Osteoblast (primary cell): ENCODE results near the gene JAK3. TPM values are rescaled to one million over a fixed set of nuclear protein-coding genes. Genes with fewer than 3 reads are reported as not detected.

Experiments
- DNase-seq: peaks from one replicate; pipeline ENCODE4 v3.0.0; 2011; ENCODE audit warnings: low spot score, mixed read lengths; ENCODE audit not compliant: insufficient read length; ENCODE audit errors: missing footprints
- H2AFZ ChIP-seq: 2 replicates; pipeline ENCODE4 v1.6.0; 2011; ENCODE audit warnings: mild to moderate bottlenecking, low read length
- H3K27ac ChIP-seq: 2 replicates; pipeline ENCODE4 v1.5.1; 2011; ENCODE audit warnings: mild to moderate bottlenecking, low read depth, low read length, moderate library complexity
- H3K27me3 ChIP-seq: 2 replicates; pipeline ENCODE4 v1.6.0; 2012; ENCODE audit warnings: mild to moderate bottlenecking, control low read depth, inconsistent platforms, low read length, moderate library complexity; ENCODE audit not compliant: insufficient read depth
- H3K36me3 ChIP-seq: 2 replicates; pipeline ENCODE4 v1.5.1; 2011; ENCODE audit warnings: mild to moderate bottlenecking, low read length, control low read depth, moderate library complexity; ENCODE audit not compliant: insufficient read depth
- H3K4me1 ChIP-seq: 2 replicates; pipeline ENCODE4 v1.5.1; 2011; ENCODE audit warnings: mild to moderate bottlenecking, low read length, control low read depth, moderate library complexity; ENCODE audit not compliant: insufficient read depth
- H3K4me2 ChIP-seq: 2 replicates; pipeline ENCODE4 v1.6.0; 2011; ENCODE audit warnings: mild to moderate bottlenecking, low read length; ENCODE audit not compliant: insufficient read depth
- H3K4me3 ChIP-seq: fragments of 200-600 bp; sonication (generic); 3 replicates; pipeline ENCODE4 v1.5.1; 2012; ENCODE audit warnings: mild to moderate bottlenecking, low read length, inconsistent platforms; ENCODE audit not compliant: insufficient read depth
- H3K79me2 ChIP-seq: 2 replicates; pipeline ENCODE4 v1.6.0; 2012; ENCODE audit warnings: mild to moderate bottlenecking, low read length, control low read depth, inconsistent platforms; ENCODE audit not compliant: insufficient read depth
- H3K9me3 ChIP-seq: 2 replicates; pipeline ENCODE4 v1.5.1; 2011; ENCODE audit warnings: low read depth, low read length, control low read depth
- H4K20me1 ChIP-seq: 2 replicates; pipeline ENCODE4 v1.6.0; 2012; ENCODE audit warnings: mild to moderate bottlenecking, low read length, control low read depth; ENCODE audit not compliant: insufficient read depth
- total RNA-seq: library from RNA; depleted of rRNA; stranded (reverse); fragments of >200 nt; gene quantifications from 2 replicates; pipeline ENCODE4 v1.2.3, GENCODE V29; 2012
- TF ChIP-seq, protein P1 (sequence below): IDR thresholded peaks from 2 replicates; pipeline ENCODE4 v1.5.1; 2011; ENCODE audit warnings: mild to moderate bottlenecking, low read depth, low read length, moderate library complexity; ENCODE audit errors: extremely low read depth

Gene JAK3
- total RNA-seq, 1 donor = 1.8 TPM

DNA sequence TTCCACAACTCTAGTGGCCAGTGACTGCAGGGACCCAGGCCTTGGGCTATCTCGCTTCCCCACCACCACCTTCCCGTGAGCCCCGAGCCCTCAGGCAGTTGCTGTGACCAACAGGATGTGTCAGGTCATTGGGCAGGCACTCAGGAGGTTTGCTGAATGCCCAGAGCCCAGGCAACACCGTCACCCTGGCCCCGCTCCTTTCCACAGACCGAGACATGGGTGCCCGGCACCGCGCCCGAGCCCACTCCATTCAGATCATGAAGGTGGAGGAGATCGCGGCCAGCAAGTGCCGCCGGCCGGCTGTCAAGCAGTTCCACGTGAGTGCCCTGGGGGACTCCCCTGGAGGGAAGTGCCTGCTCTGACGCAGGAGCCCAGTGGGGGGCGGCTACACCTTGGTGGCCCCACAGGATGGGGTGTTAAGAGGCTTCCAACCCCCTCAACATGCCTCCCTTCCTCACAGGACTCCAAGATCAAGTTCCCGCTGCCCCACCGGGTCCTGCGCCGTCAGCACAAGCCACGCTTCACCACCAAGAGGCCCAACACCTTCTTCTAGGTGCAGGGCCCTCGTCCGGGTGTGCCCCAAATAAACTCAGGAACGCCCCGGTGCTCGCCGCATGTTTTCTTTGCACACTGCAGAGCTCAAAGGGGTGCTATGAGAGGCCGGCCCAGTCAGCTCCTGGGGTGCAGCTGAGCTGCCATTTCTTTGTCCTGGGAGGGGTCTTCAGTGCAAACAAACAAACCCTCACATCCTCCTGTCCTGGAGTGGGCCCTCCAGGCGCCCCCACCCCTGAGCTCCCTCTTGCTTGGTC, 15.1 kb upstream of the JAK3 start:
- H3K4me1 ChIP-seq = peaks cover 16% of the 10 kb centered on the region
- H4K20me1 ChIP-seq = peaks cover 49% of the 10 kb centered on the region
- peaks cover 3% of the 10 kb centered on the region for H3K27me3 ChIP-seq
- TF ChIP-seq, protein P1, sequence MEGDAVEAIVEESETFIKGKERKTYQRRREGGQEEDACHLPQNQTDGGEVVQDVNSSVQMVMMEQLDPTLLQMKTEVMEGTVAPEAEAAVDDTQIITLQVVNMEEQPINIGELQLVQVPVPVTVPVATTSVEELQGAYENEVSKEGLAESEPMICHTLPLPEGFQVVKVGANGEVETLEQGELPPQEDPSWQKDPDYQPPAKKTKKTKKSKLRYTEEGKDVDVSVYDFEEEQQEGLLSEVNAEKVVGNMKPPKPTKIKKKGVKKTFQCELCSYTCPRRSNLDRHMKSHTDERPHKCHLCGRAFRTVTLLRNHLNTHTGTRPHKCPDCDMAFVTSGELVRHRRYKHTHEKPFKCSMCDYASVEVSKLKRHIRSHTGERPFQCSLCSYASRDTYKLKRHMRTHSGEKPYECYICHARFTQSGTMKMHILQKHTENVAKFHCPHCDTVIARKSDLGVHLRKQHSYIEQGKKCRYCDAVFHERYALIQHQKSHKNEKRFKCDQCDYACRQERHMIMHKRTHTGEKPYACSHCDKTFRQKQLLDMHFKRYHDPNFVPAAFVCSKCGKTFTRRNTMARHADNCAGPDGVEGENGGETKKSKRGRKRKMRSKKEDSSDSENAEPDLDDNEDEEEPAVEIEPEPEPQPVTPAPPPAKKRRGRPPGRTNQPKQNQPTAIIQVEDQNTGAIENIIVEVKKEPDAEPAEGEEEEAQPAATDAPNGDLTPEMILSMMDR = no peak
- peaks cover 36% of the 10 kb centered on the region for H3K36me3 ChIP-seq
- H3K27ac ChIP-seq = no peak overlapping the region
- no peak overlapping the region for H2AFZ ChIP-seq
- peaks cover 34% of the 10 kb centered on the region for H3K79me2 ChIP-seq
- no peak overlapping the region for H3K4me2 ChIP-seq
- H3K4me3 ChIP-seq = no peak overlapping the region
- peak; percentile 47 for DNase-seq
- H3K9me3 ChIP-seq = no peaks in the 10 kb centered on the region

DNA sequence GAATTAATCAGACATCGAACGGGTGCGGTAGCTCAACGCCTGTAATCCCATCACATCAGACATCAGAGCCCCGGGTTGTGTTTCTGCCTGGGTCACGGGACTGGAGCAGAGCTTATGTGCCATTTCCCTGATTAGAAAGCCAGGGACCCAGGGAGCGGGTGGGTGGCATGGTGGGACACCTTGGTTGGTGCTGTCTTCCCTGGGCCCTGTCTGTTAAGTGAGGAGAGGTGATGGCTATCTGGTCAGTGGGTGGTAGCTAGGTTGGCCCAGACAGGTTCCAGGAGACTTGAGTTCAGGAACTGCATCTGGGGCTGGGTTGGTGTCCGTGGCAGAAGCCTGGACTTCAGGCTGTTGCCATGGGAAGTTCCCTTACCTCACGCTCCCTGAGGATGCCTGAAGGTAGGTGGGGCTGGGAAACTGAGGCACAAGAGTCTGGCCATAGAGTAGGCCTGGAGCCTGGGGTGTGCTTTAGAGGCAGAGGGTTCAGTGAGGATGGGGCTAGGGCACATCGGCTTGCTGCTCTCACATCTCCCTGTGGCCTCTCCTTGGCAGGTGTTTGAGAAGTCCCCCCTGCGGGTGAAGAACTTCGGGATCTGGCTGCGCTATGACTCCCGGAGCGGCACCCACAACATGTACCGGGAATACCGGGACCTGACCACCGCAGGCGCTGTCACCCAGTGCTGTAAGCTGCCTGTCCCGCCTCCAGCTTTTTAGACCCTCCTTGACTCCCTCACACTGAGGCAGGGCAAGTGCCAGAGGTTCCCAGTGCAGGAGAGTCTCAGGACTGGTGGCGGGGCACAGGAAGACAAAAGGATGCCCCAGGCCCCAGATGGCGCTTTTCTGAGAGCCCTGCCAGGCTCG, 14.0 kb upstream of the JAK3 start:
- Histone ChIP-seq H3K79me2 (peaks cover 34% of the 10 kb centered on the region), H3K36me3 (peaks cover 36% of the 10 kb centered on the region), H3K9me3 (no peaks in the 10 kb centered on the region), H4K20me1 (peaks cover 49% of the 10 kb centered on the region), H3K4me3 (peak overlapping the region; percentile 100), H3K4me1 (peaks cover 16% of the 10 kb centered on the region), H2AFZ (no peak overlapping the region), H3K27me3 (no peaks in the 10 kb centered on the region), H3K27ac (peak overlapping the region; percentile 19), H3K4me2 (peak overlapping the region; percentile 87)
- DNase-seq = peak; percentile 52
- TF ChIP-seq, protein P1 = no peak

DNA sequence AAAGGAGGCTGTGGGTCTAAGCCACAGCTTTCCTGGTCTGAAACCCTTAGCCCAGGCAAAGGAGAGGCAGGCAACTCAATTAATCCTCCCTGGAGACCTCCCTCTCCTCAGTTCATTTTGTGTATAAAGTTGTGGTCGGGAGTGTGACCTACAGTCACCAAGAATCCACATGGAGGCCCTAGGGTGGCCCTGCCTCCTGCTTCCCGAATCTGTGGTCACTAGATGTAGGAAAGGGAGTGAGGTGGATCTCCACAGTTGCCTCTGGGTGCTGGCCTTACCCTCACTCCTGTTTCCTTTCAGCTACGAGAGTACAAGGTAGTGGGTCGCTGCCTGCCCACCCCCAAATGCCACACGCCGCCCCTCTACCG, 13.2 kb upstream of the JAK3 start:
- Histone ChIP-seq H3K4me3 (peak overlapping the region; percentile 100), H3K79me2 (peaks cover 34% of the 10 kb centered on the region), H4K20me1 (peaks cover 49% of the 10 kb centered on the region), H3K36me3 (peaks cover 36% of the 10 kb centered on the region), H3K4me1 (peaks cover 16% of the 10 kb centered on the region), H2AFZ (no peak overlapping the region), H3K27me3 (no peaks in the 10 kb centered on the region), H3K27ac (peak overlapping the region; percentile 90), H3K4me2 (peak overlapping the region; percentile 87), H3K9me3 (no peaks in the 10 kb centered on the region)
- DNase-seq = peak; percentile 74
- TF ChIP-seq, protein P1 = no peak
